ENCODE results near the gene HAUS2.

DNA sequence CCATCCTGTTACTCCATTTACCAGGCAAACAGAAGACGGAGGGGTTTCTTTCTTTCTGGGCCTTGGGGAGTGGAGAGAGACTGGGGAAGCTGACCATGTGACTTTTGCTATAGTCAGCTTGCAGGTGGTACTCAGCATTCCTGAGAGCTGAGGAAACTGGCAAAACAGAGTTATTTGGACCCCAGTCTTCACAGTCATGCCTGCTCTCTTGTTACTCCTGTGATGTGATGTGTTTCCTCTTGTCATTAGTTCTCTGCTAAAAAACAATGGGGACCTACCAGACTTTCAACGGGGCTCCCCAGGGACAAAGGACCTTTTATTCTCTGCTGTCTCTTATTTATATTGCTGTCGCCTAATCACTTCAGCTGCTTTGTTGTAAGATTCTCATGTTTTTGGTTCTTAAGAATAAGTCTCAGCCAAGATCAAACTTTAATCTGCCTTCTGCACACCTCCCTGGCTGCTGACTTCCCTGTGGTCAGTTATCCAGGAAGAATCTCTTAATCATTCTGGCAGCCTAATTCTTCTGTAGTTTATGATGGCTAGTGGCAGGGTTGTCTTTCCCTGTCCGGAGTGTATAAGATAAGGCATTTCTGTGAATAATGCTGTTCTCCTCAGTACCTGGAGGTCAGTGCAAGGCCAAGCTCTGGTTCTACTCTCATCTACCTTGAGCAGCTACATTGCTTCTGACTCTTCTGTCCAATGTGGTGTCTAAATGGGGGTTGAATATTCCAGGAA lies 35.6 kb downstream of the HAUS2 start:
- TF ChIP-seq CTCF (conservative IDR thresholded peaks at IDR 0.05; ENCODE audit: low read depth, low read length) (no peak), POLR2A (IDR thresholded peaks at IDR 0.05; ENCODE audit: low read depth, low read length) (no peak)

Measured in IMR-90 (cell line).